MM.1S (cell line): ENCODE results near the gene TCERG1L.
"Not testable (repeated sequence)": the region's sequence is repeated elsewhere in the genome, so short reads cannot be mapped to it uniquely, and the experiment has no call there.

ENCODE experiments used
- DNase-seq: peaks from one replicate; pipeline ENCODE4 v3.0.0-alpha.2; 2015
- H2AFZ ChIP-seq: fragments of 300-600 bp; sonication (generic); 2 replicates; pipeline ENCODE4 v1.6.0; 2016; ENCODE audit warnings: antibody characterized with exemption, low read length
- H3F3A ChIP-seq: fragments of 300-600 bp; sonication (generic); 2 replicates; pipeline ENCODE4 v1.6.1; 2016; ENCODE audit warnings: mild to moderate bottlenecking, antibody characterized with exemption, low read length, moderate library complexity, mixed read lengths; ENCODE audit not compliant: insufficient read depth
- H3K27ac ChIP-seq: fragments of 300-600 bp; sonication (generic); 2 replicates; pipeline ENCODE4 v1.5.1; 2016; ENCODE audit warnings: mild to moderate bottlenecking, low read length
- H3K27me3 ChIP-seq: fragments of 300-600 bp; sonication (generic); replicated peaks from 2 replicates; pipeline ENCODE4 v1.6.0; 2016; ENCODE audit warnings: low read length; ENCODE audit not compliant: insufficient read depth
- H3K36me3 ChIP-seq: fragments of 300-600 bp; sonication (generic); replicated peaks from 2 replicates; pipeline ENCODE4 v1.6.1; 2016; ENCODE audit warnings: mild to moderate bottlenecking, low read length, mixed read lengths; ENCODE audit not compliant: insufficient read depth
- H3K4me1 ChIP-seq: fragments of 300-600 bp; sonication (generic); 2 replicates; pipeline ENCODE4 v1.6.1; 2016; ENCODE audit warnings: low read length, mixed read lengths
- H3K4me2 ChIP-seq: fragments of 300-600 bp; sonication (generic); 2 replicates; pipeline ENCODE4 v1.6.0; 2016; ENCODE audit warnings: low read depth, low read length
- H3K4me3 ChIP-seq: fragments of 300-600 bp; sonication (generic); 2 replicates; pipeline ENCODE4 v1.5.1; 2016; ENCODE audit warnings: low read length, mixed read lengths
- H3K79me2 ChIP-seq: fragments of 300-600 bp; sonication (generic); 2 replicates; pipeline ENCODE4 v1.6.1; 2016; ENCODE audit warnings: mixed run types, low read length, mixed read lengths
- H3K9ac ChIP-seq: fragments of 300-600 bp; sonication (generic); 2 replicates; pipeline ENCODE4 v1.6.1; 2016; ENCODE audit warnings: low read length, mixed read lengths
- H3K9me2 ChIP-seq: fragments of 300-600 bp; sonication (generic); replicated peaks from 2 replicates; pipeline ENCODE4 v1.6.1; 2016; ENCODE audit warnings: mild to moderate bottlenecking, low read length, mixed read lengths; ENCODE audit not compliant: insufficient read depth
- H3K9me3 ChIP-seq: fragments of 300-600 bp; sonication (generic); replicated peaks from 2 replicates; pipeline ENCODE4 v1.6.1; 2016; ENCODE audit warnings: mild to moderate bottlenecking, low read length, mixed read lengths; ENCODE audit not compliant: insufficient read depth
- H4K20me1 ChIP-seq: fragments of 300-600 bp; sonication (generic); 2 replicates; pipeline ENCODE4 v1.6.1; 2016; ENCODE audit warnings: mild to moderate bottlenecking, low read length, moderate library complexity, mixed read lengths; ENCODE audit not compliant: insufficient read depth
- EZH2 ChIP-seq: fragments of 300-600 bp; sonication (generic); optimal IDR thresholded peaks from 2 replicates; pipeline ENCODE3; 2017; ENCODE audit warnings: low read depth, mild to moderate bottlenecking, antibody characterized with exemption, low read length, mixed read lengths
- EZH2phosphoT487 ChIP-seq: fragments of 300-600 bp; sonication (generic); IDR thresholded peaks from 2 replicates; pipeline ENCODE4 v1.6.1; 2018; ENCODE audit warnings: antibody characterized with exemption, low read length
- TF ChIP-seq, protein P1 (sequence below): fragments of 300-600 bp; sonication (generic); IDR thresholded peaks from 2 replicates; pipeline ENCODE4 v1.5.1; 2016; ENCODE audit warnings: antibody characterized with exemption, low read length, mixed read lengths

Gene TCERG1L

DNA sequence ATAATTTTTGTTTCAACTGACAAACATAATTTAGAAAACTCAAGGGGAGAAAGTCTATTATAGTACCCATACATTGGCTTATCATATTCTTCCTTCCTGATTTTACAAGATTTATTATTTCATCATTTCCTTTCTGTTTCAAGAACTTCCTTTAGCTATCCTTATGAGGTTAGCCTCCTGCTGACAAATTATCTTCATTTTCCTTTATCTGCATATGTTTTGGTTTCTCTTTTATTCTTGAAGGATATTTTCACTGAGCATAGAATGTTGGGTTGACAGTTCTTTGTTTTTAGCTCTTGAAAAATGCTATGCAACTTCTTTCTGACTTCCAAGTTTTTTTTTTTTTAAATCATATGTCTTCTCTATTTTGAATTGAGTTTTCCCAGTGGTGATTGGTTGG is 21.3 kb upstream of the TCERG1L start:
- no peak for TF ChIP-seq EZH2phosphoT487
- H3K9ac ChIP-seq, result no peak overlapping the region
- no peak for DNase-seq
- H3K27ac ChIP-seq, result no peak overlapping the region
- H3K27me3 ChIP-seq, result no peaks in the 10 kb centered on the region
- H3F3A ChIP-seq, result no peaks in the 10 kb centered on the region
- no peaks in the 10 kb centered on the region for H3K9me2 ChIP-seq
- no peak overlapping the region for H2AFZ ChIP-seq
- H3K79me2 ChIP-seq, result no peaks in the 10 kb centered on the region
- no peak overlapping the region for H3K4me2 ChIP-seq
- H3K9me3 ChIP-seq, result no peaks in the 10 kb centered on the region
- no peaks in the 10 kb centered on the region for H3K4me1 ChIP-seq
- H3K4me3 ChIP-seq, result no peak overlapping the region
- no peaks in the 10 kb centered on the region for H4K20me1 ChIP-seq
- H3K36me3 ChIP-seq, result no peaks in the 10 kb centered on the region

DNA sequence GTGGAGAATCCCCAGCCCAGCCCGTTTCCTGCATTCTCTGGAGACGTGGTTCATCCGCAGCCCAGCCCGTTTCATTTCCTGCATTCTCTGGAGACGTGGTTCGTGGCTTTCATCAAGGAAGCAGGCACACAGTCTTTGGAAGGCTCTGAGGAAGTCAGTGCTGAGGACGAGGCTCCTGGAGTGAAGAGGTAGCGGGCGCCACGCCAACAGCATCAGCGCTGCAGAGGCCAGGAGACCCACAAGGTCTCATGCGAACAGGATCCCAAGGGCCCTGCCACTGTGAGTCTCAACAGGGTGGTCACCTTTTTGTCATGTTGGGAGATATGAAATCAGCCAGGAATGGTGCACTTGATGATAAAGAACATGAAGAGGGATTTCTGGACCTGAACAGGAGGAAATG is 12.4 kb upstream of the TCERG1L start:
- no peak for DNase-seq
- H4K20me1 ChIP-seq, result no peaks in the 10 kb centered on the region
- H3K36me3 ChIP-seq, result no peaks in the 10 kb centered on the region
- H3K27ac ChIP-seq, result no peak overlapping the region
- H3K4me1 ChIP-seq, result no peaks in the 10 kb centered on the region
- H3K4me3 ChIP-seq, result no peak overlapping the region
- TF ChIP-seq, protein P1, sequence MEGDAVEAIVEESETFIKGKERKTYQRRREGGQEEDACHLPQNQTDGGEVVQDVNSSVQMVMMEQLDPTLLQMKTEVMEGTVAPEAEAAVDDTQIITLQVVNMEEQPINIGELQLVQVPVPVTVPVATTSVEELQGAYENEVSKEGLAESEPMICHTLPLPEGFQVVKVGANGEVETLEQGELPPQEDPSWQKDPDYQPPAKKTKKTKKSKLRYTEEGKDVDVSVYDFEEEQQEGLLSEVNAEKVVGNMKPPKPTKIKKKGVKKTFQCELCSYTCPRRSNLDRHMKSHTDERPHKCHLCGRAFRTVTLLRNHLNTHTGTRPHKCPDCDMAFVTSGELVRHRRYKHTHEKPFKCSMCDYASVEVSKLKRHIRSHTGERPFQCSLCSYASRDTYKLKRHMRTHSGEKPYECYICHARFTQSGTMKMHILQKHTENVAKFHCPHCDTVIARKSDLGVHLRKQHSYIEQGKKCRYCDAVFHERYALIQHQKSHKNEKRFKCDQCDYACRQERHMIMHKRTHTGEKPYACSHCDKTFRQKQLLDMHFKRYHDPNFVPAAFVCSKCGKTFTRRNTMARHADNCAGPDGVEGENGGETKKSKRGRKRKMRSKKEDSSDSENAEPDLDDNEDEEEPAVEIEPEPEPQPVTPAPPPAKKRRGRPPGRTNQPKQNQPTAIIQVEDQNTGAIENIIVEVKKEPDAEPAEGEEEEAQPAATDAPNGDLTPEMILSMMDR, result no peak
- TF ChIP-seq EZH2phosphoT487 (no peak), EZH2 (no peak)
- H3F3A ChIP-seq, result no peaks in the 10 kb centered on the region
- H3K9me3 ChIP-seq, result no peaks in the 10 kb centered on the region
- H3K9ac ChIP-seq, result no peak overlapping the region
- no peaks in the 10 kb centered on the region for H3K27me3 ChIP-seq
- no peak overlapping the region for H3K4me2 ChIP-seq
- no peak overlapping the region for H2AFZ ChIP-seq
- no peaks in the 10 kb centered on the region for H3K79me2 ChIP-seq
- H3K9me2 ChIP-seq, result no peaks in the 10 kb centered on the region

GRCh38 chr10:131323025-131323424 is 11.5 kb upstream of the TCERG1L start:
- Histone ChIP-seq H3K4me2 (no peak overlapping the region), H3K9ac (no peak overlapping the region), H3K9me2 (no peaks in the 10 kb centered on the region), H3K27ac (no peak overlapping the region), H3K27me3 (no peaks in the 10 kb centered on the region), H3K9me3 (no peaks in the 10 kb centered on the region), H3K36me3 (no peaks in the 10 kb centered on the region), H3K79me2 (no peaks in the 10 kb centered on the region), H3K4me3 (no peak overlapping the region), H4K20me1 (no peaks in the 10 kb centered on the region), H3F3A (no peaks in the 10 kb centered on the region), H2AFZ (no peak overlapping the region), H3K4me1 (no peaks in the 10 kb centered on the region)
- DNase-seq, result no peak
- TF ChIP-seq, protein P1, result no peak
- no peak for TF ChIP-seq EZH2
- TF ChIP-seq EZH2phosphoT487, result no peak

DNA sequence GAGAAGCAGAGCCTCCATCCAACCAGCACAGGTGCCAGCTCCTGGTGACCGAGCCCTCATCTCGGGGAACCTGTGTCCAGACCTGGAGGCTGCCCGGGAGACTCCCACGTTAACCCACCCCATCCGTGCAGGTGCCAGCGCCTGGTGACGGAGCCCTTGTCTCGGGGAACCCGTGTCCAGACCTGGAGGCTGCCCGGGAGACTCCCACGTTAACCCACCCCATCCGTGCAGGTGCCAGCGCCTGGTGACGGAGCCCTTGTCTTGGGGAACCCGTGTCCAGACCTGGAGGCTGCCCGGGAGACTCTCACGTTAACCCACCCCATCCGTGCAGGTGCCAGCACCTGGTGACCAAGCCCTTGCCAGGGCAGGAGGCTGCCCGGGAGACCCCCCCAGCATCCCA is 11.1 kb upstream of the TCERG1L start:
- H3K4me1 ChIP-seq, H2AFZ ChIP-seq, H3K27me3 ChIP-seq, H3K4me2 ChIP-seq, H3K9me3 ChIP-seq, H3K9ac ChIP-seq, DNase-seq, H3K4me3 ChIP-seq, H4K20me1 ChIP-seq, H3K79me2 ChIP-seq, H3K36me3 ChIP-seq, H3K9me2 ChIP-seq, H3F3A ChIP-seq, H3K27ac ChIP-seq: not testable (repeated sequence)
